Panc1 (cell line): ENCODE data around the gene GNB1.

Experiments
- POLR2AphosphoS5 ChIP-seq: IDR thresholded peaks from 2 replicates; pipeline ENCODE4 v1.6.1; 2012; ENCODE audit warnings: mild to moderate bottlenecking, low read depth, low read length, moderate library complexity
- TF ChIP-seq, protein P1 (sequence below): fragments of 450-650 bp; IDR thresholded peaks from 2 replicates; pipeline ENCODE4 v1.5.1; 2017; ENCODE audit warnings: mild to moderate bottlenecking
- TF ChIP-seq, protein P2 (sequence below), 2 experiments: IDR thresholded peaks; 2 replicates each; pipeline ENCODE4 v1.6.1; 2011 to 2012; ENCODE audit warnings: low read depth in 2 of 2, control low read depth in 1 of 2, low read length in 1 of 2, mild to moderate bottlenecking in 1 of 2, moderate library complexity in 1 of 2; ENCODE audit not compliant: insufficient read depth in 1 of 2

DNA sequence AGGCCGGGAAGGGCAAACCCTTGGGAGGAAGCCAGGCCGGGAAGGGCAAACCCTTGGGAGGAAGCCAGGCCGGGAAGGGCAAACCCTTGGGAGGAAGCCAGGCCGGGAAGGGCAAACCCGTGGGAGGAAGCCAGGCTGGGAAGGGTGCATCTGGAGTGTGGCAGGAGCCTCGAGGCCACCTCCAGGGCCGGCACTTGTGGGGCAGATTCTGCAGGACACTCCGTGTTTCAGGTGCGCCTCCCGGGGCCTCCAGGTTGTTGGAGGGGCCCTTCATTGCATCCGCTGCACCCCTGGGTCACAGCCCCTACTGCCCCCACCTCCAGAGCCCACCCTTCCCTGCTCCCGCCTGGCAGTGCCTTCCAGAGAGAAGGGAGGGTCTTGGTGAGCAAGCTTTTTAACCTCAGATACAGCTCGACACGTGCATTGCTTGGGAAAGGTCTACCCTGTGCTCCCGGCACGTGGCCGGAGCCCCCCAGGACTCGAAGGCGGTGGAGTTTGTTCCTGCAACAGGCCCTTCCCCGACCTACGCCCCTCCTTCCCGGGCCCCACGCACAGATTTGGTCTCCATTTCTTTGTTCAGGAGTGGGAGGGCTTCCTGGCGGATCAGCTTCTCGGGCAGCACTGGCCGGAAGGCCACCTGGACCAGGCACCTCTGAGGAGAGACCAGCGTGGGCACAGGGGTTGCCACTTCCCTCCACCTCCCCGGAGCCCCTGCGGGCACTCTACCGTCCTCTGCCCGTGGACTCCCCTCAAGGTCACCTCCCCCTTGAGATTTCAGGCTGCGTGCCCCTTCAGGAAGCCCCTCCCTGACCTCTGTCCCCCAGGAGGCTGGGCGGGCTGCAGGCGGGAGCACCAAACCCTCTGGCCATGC lies 37.6 kb upstream of the GNB1 start:
- TF ChIP-seq, protein P1, sequence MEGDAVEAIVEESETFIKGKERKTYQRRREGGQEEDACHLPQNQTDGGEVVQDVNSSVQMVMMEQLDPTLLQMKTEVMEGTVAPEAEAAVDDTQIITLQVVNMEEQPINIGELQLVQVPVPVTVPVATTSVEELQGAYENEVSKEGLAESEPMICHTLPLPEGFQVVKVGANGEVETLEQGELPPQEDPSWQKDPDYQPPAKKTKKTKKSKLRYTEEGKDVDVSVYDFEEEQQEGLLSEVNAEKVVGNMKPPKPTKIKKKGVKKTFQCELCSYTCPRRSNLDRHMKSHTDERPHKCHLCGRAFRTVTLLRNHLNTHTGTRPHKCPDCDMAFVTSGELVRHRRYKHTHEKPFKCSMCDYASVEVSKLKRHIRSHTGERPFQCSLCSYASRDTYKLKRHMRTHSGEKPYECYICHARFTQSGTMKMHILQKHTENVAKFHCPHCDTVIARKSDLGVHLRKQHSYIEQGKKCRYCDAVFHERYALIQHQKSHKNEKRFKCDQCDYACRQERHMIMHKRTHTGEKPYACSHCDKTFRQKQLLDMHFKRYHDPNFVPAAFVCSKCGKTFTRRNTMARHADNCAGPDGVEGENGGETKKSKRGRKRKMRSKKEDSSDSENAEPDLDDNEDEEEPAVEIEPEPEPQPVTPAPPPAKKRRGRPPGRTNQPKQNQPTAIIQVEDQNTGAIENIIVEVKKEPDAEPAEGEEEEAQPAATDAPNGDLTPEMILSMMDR: no peak
- TF ChIP-seq, protein P2, sequence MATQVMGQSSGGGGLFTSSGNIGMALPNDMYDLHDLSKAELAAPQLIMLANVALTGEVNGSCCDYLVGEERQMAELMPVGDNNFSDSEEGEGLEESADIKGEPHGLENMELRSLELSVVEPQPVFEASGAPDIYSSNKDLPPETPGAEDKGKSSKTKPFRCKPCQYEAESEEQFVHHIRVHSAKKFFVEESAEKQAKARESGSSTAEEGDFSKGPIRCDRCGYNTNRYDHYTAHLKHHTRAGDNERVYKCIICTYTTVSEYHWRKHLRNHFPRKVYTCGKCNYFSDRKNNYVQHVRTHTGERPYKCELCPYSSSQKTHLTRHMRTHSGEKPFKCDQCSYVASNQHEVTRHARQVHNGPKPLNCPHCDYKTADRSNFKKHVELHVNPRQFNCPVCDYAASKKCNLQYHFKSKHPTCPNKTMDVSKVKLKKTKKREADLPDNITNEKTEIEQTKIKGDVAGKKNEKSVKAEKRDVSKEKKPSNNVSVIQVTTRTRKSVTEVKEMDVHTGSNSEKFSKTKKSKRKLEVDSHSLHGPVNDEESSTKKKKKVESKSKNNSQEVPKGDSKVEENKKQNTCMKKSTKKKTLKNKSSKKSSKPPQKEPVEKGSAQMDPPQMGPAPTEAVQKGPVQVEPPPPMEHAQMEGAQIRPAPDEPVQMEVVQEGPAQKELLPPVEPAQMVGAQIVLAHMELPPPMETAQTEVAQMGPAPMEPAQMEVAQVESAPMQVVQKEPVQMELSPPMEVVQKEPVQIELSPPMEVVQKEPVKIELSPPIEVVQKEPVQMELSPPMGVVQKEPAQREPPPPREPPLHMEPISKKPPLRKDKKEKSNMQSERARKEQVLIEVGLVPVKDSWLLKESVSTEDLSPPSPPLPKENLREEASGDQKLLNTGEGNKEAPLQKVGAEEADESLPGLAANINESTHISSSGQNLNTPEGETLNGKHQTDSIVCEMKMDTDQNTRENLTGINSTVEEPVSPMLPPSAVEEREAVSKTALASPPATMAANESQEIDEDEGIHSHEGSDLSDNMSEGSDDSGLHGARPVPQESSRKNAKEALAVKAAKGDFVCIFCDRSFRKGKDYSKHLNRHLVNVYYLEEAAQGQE (IDR thresholded peaks at IDR 0.05; ENCODE audit: insufficient read depth in 1 of 2, low read depth in 2 of 2, low read length in 1 of 2): no peak
- TF ChIP-seq POLR2AphosphoS5: no peak
